HCT116 (cell line): ENCODE measurements around the gene HOXD13. TPM values are rescaled to one million over a fixed set of nuclear protein-coding genes. Genes with fewer than 3 reads are reported as not detected.

Experiments used
- ATAC-seq: fragments of 200-7000 bp; cut with Tn5 transposase; 2 replicates; pipeline ENCODE4 v1.9.1; 2020; ENCODE audit warnings: mild to moderate bottlenecking, moderate library complexity
- BruUV-seq: library from RNA; stranded (reverse); fragments of 400-500 nt; replicated peaks from 2 replicates; lab custom pipeline; 2021; lab: Mats Ljungman, UMichigan
- CTCF ChIA-PET: fragments of 300-600 bp; sonication (Branson Sonifier 250); formaldehyde crosslinking; loops from one replicate; lab custom pipeline; 2021; ENCODE audit warnings: antibody characterized with exemption; lab: Charles Lee
- POLR2A ChIA-PET: fragments of 300-600, 350-600 bp; sonication (Branson Sonifier 250); formaldehyde crosslinking; loops from one replicate; lab custom pipeline; 2021; ENCODE audit warnings: antibody characterized with exemption; lab: Charles Lee
- RAD21 ChIA-PET, 2 experiments: fragments of 300-600 bp; sonication (Branson Sonifier 250); formaldehyde crosslinking; loops; one replicate each; lab custom pipeline; 2023; ENCODE audit warnings: low total read pairs in 2 of 2; ENCODE audit not compliant: uncharacterized antibody in 2 of 2, unreplicated experiment in 2 of 2, low non-redundant PET in 1 of 2; lab: Charles Lee
- DNase-seq: peaks from one replicate; pipeline ENCODE4 v3.0.0-alpha.2; 2010; ENCODE audit warnings: low read depth, low spot score
- H2AFZ ChIP-seq: fragments of 200-600 bp; shearing (Covaris generic), sonication (generic); 2 replicates; pipeline ENCODE4 v1.6.1; 2017; ENCODE audit warnings: low read depth, mixed run types, mixed read lengths, antibody characterized with exemption, low read length; ENCODE audit not compliant: poor library complexity, severe bottlenecking
- H3K27ac ChIP-seq: 2 replicates; pipeline ENCODE4 v1.5.1; 2012; ENCODE audit warnings: low read depth, low read length
- H3K27me3 ChIP-seq: fragments of 200-600 bp; sonication (generic); 2 replicates; pipeline ENCODE4 v1.6.1; 2016; ENCODE audit warnings: mixed run types, low read length, mixed read lengths; ENCODE audit not compliant: insufficient read depth
- H3K36me3 ChIP-seq, 2 experiments: fragments of 200-500 bp in 1 of 2; fragments of 200-600 bp in 1 of 2; sonication (Bioruptor generic) in 1 of 2; sonication (generic) in 1 of 2; 2 replicates each; pipeline versions ENCODE4 v1.5.1 to v1.6.1; 2014 to 2016; ENCODE audit warnings: low read length in 2 of 2, inconsistent platforms in 1 of 2, mixed read lengths in 1 of 2, mixed run types in 1 of 2; ENCODE audit not compliant: insufficient read depth in 2 of 2, control insufficient read depth in 1 of 2
- H3K4me1 ChIP-seq, 2 experiments: fragments of 200-600 bp in 1 of 2; sonication (generic) in 1 of 2; 2 replicates each; pipeline versions ENCODE4 v1.5.1 to v1.6.1; 2012 to 2017; ENCODE audit warnings: low read length in 2 of 2, inconsistent platforms in 1 of 2, mild to moderate bottlenecking in 1 of 2, mixed read lengths in 1 of 2, mixed run types in 1 of 2, moderate library complexity in 1 of 2; ENCODE audit not compliant: insufficient read depth in 2 of 2, control insufficient read depth in 1 of 2
- H3K4me2 ChIP-seq: fragments of 200-600 bp; sonication (generic); 2 replicates; pipeline ENCODE4 v1.6.1; 2017; ENCODE audit warnings: mixed run types, low read length, mixed read lengths
- H3K4me3 ChIP-seq, 2 experiments: fragments of 200-600 bp in 1 of 2; sonication (generic) in 1 of 2; replicated peaks in 1 of 2; 2 replicates each; pipeline ENCODE4 v1.5.1; 2011 to 2016; ENCODE audit warnings: low read length in 2 of 2, control low read depth in 1 of 2, low read depth in 1 of 2, mild to moderate bottlenecking in 1 of 2, mixed read lengths in 1 of 2, mixed run types in 1 of 2
- H3K79me2 ChIP-seq: fragments of 200-600 bp; sonication (generic); 2 replicates; pipeline ENCODE4 v1.6.1; 2017; ENCODE audit warnings: mild to moderate bottlenecking, mixed run types, low read length, moderate library complexity, mixed read lengths; ENCODE audit not compliant: insufficient read depth
- H3K9ac ChIP-seq: fragments of 200-600 bp; sonication (generic); 2 replicates; pipeline ENCODE4 v1.6.1; 2016; ENCODE audit warnings: low read length, mixed read lengths
- H3K9me2 ChIP-seq: fragments of 200-600 bp; sonication (generic), shearing (Covaris generic); 2 replicates; pipeline ENCODE4 v1.6.1; 2017; ENCODE audit warnings: mixed run types, mild to moderate bottlenecking, moderate library complexity; ENCODE audit not compliant: insufficient read depth
- H3K9me3 ChIP-seq, 2 experiments: fragments of 200-500 bp in 1 of 2; fragments of 200-600 bp in 1 of 2; sonication (Bioruptor generic) in 1 of 2; sonication (generic) in 1 of 2; 2 replicates each; pipeline ENCODE4 v1.6.1; 2014 to 2017; ENCODE audit warnings: low read length in 2 of 2, mixed read lengths in 2 of 2, inconsistent platforms in 1 of 2, low read depth in 1 of 2, mild to moderate bottlenecking in 1 of 2, mixed run types in 1 of 2, moderate library complexity in 1 of 2; ENCODE audit not compliant: control insufficient read depth in 1 of 2, insufficient read depth in 1 of 2
- H4K20me1 ChIP-seq: fragments of 200-600 bp; sonication (generic), shearing (Covaris generic); 2 replicates; pipeline ENCODE4 v1.6.1; 2017; ENCODE audit warnings: mixed run types, mild to moderate bottlenecking, moderate library complexity; ENCODE audit not compliant: insufficient read depth
- CEBPB ChIP-seq: IDR thresholded peaks from 2 replicates; pipeline ENCODE4 v1.6.1; 2012; ENCODE audit warnings: low read depth
- EGR1 ChIP-seq: IDR thresholded peaks from 2 replicates; pipeline ENCODE4 v1.6.1; 2012; ENCODE audit warnings: low read depth
- ELF1 ChIP-seq: IDR thresholded peaks from 2 replicates; pipeline ENCODE4 v1.6.1; 2012; ENCODE audit warnings: low read depth, borderline replicate concordance
- EZH2phosphoT487 ChIP-seq: fragments of 200-600 bp; IDR thresholded peaks from 2 replicates; pipeline ENCODE4 v1.6.1; 2018; ENCODE audit warnings: antibody characterized with exemption, borderline replicate concordance
- FOSL1 ChIP-seq: IDR thresholded peaks from 2 replicates; pipeline ENCODE4 v1.6.1; 2012; ENCODE audit warnings: low read depth
- JUND ChIP-seq: IDR thresholded peaks from 2 replicates; pipeline ENCODE4 v1.6.1; 2012
- MAX ChIP-seq: IDR thresholded peaks from 2 replicates; pipeline ENCODE4 v1.6.1; 2012
- POLR2A ChIP-seq: IDR thresholded peaks from 2 replicates; pipeline ENCODE4 v1.7.0; 2011; ENCODE audit warnings: borderline replicate concordance; ENCODE audit not compliant: insufficient read depth, insufficient read length; ENCODE audit errors: extremely low read depth
- POLR2AphosphoS5 ChIP-seq: IDR thresholded peaks from 2 replicates; pipeline ENCODE4 v1.6.1; 2011; ENCODE audit warnings: mild to moderate bottlenecking, low read depth, low read length, moderate library complexity
- RAD21 ChIP-seq: IDR thresholded peaks from 2 replicates; pipeline ENCODE4 v1.6.1; 2012; ENCODE audit warnings: low read depth, mild to moderate bottlenecking
- SIN3A ChIP-seq: IDR thresholded peaks from 2 replicates; pipeline ENCODE4 v1.6.1; 2012; ENCODE audit warnings: low read depth
- SP1 ChIP-seq: IDR thresholded peaks from 2 replicates; pipeline ENCODE4 v1.6.1; 2012; ENCODE audit warnings: low read depth
- SRF ChIP-seq: IDR thresholded peaks from 2 replicates; pipeline ENCODE4 v1.6.1; 2012; ENCODE audit warnings: low read depth
- TCF7L2 ChIP-seq: IDR thresholded peaks from 2 replicates; pipeline ENCODE4 v1.7.0; 2011; ENCODE audit warnings: borderline replicate concordance, inconsistent platforms; ENCODE audit not compliant: insufficient read depth, insufficient read length; ENCODE audit errors: extremely low read depth
- YY1 ChIP-seq: IDR thresholded peaks from 2 replicates; pipeline ENCODE4 v1.6.1; 2011; ENCODE audit warnings: low read length, low read depth, moderate library complexity, mild to moderate bottlenecking; ENCODE audit not compliant: insufficient replicate concordance; ENCODE audit errors: extremely low read depth
- ZBTB33 ChIP-seq: IDR thresholded peaks from 2 replicates; pipeline ENCODE4 v1.6.1; 2011; ENCODE audit warnings: mild to moderate bottlenecking, low read length, moderate library complexity; ENCODE audit not compliant: insufficient replicate concordance; ENCODE audit errors: extremely low read depth
- ZFX ChIP-seq: fragments of 450-650 bp; IDR thresholded peaks from 2 replicates; pipeline ENCODE4 v1.6.1; 2017
- intact Hi-C: fragments of 100-400 bp; cut with micrococcal nuclease; formaldehyde crosslinking; loops from 2 replicates; pipeline ENCODE4 v1.10.0; 2022
- total RNA-seq: library from RNA; stranded (reverse); gene quantifications from one replicate; pipeline ENCODE4 v1.2.1, GENCODE V29; 2021; ENCODE audit not compliant: unreplicated experiment
- TF ChIP-seq, protein P1 (sequence below): IDR thresholded peaks from 2 replicates; pipeline ENCODE4 v1.6.1; 2012
- TF ChIP-seq, protein P2 (sequence below): IDR thresholded peaks from 2 replicates; pipeline ENCODE4 v1.6.1; 2012; ENCODE audit warnings: low read depth
- TF ChIP-seq, protein P3 (sequence below), 3 experiments: fragments of 200-600 bp in 1 of 3; sonication (generic) in 1 of 3; IDR thresholded peaks in 2 of 3; conservative IDR thresholded peaks in 1 of 3; 2 replicates each; pipeline ENCODE4 v1.5.1; 2012 to 2017; ENCODE audit warnings: low read depth in 2 of 3, low read length in 2 of 3, antibody characterized with exemption in 1 of 3, borderline replicate concordance in 1 of 3, control low read depth in 1 of 3, mild to moderate bottlenecking in 1 of 3, mixed read lengths in 1 of 3, mixed run types in 1 of 3, moderate library complexity in 1 of 3; ENCODE audit not compliant: insufficient read depth in 1 of 3

HOXD13 gene
- total RNA-seq, 1 experiment from 2014 or later, result not detected

DNA sequence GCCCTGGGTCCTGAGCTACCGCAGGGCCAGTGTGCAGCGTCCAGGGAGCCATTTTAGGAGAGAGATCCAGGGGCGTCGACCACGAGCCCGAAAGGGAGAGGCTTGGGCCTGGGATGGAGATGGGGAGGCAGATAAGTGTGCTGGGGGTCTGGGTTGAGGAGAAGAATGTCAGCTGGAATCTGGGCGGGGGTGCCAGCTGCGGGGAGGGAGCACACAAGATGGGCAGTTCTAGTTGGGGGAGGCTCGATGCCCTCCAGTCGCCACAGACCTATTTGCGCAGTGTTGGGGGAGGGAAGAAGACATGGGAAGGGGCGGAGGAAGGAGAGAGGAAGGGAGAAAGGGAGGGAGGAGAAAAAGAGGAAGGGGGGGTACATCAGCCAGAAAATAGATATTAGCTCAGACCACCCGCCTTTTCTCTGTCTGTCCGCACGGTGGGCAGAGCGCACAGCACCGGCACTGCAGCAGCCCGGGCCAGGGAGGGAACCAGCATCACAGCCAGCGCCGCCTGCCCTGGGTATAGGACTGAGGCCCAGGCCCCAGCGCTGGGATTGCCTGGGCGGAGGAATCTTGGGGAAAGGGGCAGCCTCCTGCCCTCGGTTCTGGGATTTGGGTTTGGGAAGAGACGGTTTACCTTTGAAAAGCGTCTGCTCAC is 12.7 kb downstream of the HOXD13 start:
- no TSS peak for BruUV-seq
- H3K79me2 ChIP-seq, result no peaks in the 10 kb centered on the region
- H3K9me2 ChIP-seq, result no peaks in the 10 kb centered on the region
- intact Hi-C loops, result no loop called here
- TF ChIP-seq, protein P1, sequence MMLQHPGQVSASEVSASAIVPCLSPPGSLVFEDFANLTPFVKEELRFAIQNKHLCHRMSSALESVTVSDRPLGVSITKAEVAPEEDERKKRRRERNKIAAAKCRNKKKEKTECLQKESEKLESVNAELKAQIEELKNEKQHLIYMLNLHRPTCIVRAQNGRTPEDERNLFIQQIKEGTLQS, result no peak
- TF ChIP-seq, protein P2, sequence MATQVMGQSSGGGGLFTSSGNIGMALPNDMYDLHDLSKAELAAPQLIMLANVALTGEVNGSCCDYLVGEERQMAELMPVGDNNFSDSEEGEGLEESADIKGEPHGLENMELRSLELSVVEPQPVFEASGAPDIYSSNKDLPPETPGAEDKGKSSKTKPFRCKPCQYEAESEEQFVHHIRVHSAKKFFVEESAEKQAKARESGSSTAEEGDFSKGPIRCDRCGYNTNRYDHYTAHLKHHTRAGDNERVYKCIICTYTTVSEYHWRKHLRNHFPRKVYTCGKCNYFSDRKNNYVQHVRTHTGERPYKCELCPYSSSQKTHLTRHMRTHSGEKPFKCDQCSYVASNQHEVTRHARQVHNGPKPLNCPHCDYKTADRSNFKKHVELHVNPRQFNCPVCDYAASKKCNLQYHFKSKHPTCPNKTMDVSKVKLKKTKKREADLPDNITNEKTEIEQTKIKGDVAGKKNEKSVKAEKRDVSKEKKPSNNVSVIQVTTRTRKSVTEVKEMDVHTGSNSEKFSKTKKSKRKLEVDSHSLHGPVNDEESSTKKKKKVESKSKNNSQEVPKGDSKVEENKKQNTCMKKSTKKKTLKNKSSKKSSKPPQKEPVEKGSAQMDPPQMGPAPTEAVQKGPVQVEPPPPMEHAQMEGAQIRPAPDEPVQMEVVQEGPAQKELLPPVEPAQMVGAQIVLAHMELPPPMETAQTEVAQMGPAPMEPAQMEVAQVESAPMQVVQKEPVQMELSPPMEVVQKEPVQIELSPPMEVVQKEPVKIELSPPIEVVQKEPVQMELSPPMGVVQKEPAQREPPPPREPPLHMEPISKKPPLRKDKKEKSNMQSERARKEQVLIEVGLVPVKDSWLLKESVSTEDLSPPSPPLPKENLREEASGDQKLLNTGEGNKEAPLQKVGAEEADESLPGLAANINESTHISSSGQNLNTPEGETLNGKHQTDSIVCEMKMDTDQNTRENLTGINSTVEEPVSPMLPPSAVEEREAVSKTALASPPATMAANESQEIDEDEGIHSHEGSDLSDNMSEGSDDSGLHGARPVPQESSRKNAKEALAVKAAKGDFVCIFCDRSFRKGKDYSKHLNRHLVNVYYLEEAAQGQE, result no peak
- TF ChIP-seq SIN3A (no peak), EGR1 (no peak), CEBPB (no peak), MAX (no peak), POLR2AphosphoS5 (no peak), TCF7L2 (no peak), FOSL1 (no peak), RAD21 (no peak), ZBTB33 (no peak), SP1 (no peak), ZFX (no peak), EZH2phosphoT487 (no peak), JUND (no peak), POLR2A (no peak), SRF (no peak), YY1 (no peak), ELF1 (no peak)
- TF ChIP-seq, protein P3, sequence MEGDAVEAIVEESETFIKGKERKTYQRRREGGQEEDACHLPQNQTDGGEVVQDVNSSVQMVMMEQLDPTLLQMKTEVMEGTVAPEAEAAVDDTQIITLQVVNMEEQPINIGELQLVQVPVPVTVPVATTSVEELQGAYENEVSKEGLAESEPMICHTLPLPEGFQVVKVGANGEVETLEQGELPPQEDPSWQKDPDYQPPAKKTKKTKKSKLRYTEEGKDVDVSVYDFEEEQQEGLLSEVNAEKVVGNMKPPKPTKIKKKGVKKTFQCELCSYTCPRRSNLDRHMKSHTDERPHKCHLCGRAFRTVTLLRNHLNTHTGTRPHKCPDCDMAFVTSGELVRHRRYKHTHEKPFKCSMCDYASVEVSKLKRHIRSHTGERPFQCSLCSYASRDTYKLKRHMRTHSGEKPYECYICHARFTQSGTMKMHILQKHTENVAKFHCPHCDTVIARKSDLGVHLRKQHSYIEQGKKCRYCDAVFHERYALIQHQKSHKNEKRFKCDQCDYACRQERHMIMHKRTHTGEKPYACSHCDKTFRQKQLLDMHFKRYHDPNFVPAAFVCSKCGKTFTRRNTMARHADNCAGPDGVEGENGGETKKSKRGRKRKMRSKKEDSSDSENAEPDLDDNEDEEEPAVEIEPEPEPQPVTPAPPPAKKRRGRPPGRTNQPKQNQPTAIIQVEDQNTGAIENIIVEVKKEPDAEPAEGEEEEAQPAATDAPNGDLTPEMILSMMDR (IDR thresholded peaks at IDR 0.05 in 2 of 3, conservative IDR thresholded peaks at IDR 0.05 in 1 of 3; ENCODE audit: borderline replicate concordance in 1 of 3, insufficient read depth in 1 of 3, low read depth in 2 of 3, low read length in 2 of 3), result no peak
- TF ChIP-seq, all 23 proteins: peak for 0
- ATAC-seq (no peak), DNase-seq (no peak)
- H3K27ac ChIP-seq, result no peak overlapping the region
- peaks cover 0 to 11% of the 10 kb centered on the region in 2 experiments; a peak in 1 of 4 replicates for H3K4me1 ChIP-seq
- H2AFZ ChIP-seq, result no peak overlapping the region
- RAD21 ChIA-PET, result no interaction called here
- no peaks in the 10 kb centered on the region for H3K27me3 ChIP-seq
- H3K9me3 ChIP-seq, result no peaks in the 10 kb centered on the region
- no peak overlapping the region for H3K4me3 ChIP-seq
- POLR2A ChIA-PET, result no interaction called here
- H3K9ac ChIP-seq, result no peak overlapping the region
- H3K36me3 ChIP-seq, result no peaks in the 10 kb centered on the region
- no peak overlapping the region for H3K4me2 ChIP-seq
- CTCF ChIA-PET, result no interaction called here
- no peaks in the 10 kb centered on the region for H4K20me1 ChIP-seq
